HG02970 (cell line): Measurements from ENCODE around the gene HCFC2.

Source experiments
- ATAC-seq: cut with Tn5 transposase; IDR thresholded peaks from one replicate; pipeline ENCODE4 v1.9.1; 2021; ENCODE audit warnings: mild to moderate bottlenecking, moderate library complexity, moderate number of reproducible peaks; ENCODE audit not compliant: unreplicated experiment, low FRiP score

The HCFC2 gene

DNA sequence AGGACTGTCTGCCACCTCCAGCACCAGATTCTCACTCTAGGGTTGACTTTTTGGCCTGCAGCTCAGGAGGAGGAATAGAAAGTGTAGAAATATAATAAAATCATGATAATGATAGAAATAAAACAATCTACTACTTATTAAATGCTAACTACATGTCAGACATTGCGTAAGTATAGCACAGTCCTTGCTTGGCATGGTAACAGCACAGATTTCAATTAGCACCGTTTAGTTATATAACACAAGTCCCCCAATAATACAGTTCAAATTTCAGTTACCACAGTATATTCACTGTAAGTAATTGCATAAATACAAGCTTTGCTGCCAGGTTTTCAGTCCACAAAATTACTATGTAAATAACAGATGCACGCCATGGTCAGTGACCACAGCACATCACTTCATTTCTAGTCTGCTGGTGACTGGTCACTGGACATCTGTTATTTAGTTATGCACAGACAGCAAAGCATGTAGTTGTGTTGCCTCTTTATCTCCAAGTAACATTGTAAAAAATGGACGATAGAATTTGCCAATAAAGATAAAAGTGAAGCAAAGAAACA is 7.8 kb upstream of the HCFC2 start:
- no peak for ATAC-seq

- no peak for ATAC-seq
Observed at GRCh38 chr12:104057771-104058197, 6.5 kb upstream of the HCFC2 start.

DNA sequence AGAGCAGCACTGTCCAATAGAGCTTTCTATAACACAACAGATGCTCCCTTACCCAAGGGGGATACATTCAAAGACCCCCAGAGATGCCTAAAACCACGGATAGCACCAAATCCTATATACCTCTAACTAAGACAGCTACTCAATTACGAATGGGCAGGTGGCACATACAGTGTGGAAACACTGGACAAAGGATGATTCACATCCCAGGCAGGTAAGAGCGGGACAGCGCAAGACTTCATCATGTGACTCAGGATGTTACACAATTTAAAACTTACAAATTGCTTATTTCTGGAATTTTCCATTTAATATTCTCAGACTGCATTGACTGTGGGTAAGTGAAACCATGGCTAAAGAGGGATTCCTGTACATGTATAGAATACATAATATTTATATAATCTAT is 5.5 kb upstream of the HCFC2 start:
- no peak for ATAC-seq

- no peak for ATAC-seq
Observed at GRCh38 chr12:104059963-104060362, 4.4 kb upstream of the HCFC2 start.

- no peak for ATAC-seq
Observed at GRCh38 chr12:104060791-104061190, 3.5 kb upstream of the HCFC2 start.

DNA sequence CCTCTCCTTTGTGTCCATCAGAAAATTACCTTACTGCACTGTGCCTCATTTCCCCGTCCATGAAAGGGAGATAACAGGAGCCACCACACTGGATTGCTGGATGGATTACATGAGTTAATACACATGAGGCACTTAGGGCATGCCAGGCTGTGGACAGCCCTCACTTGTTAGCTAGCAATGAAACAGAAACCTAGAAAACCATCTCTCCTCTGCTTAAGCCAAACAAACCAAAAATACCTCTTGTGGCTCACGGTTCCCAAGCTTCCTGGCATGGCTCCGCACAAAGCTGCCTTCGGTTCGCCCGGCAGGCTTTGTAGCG is 660 bp upstream of the HCFC2 start:
- peak; percentile 22 for ATAC-seq

DNA sequence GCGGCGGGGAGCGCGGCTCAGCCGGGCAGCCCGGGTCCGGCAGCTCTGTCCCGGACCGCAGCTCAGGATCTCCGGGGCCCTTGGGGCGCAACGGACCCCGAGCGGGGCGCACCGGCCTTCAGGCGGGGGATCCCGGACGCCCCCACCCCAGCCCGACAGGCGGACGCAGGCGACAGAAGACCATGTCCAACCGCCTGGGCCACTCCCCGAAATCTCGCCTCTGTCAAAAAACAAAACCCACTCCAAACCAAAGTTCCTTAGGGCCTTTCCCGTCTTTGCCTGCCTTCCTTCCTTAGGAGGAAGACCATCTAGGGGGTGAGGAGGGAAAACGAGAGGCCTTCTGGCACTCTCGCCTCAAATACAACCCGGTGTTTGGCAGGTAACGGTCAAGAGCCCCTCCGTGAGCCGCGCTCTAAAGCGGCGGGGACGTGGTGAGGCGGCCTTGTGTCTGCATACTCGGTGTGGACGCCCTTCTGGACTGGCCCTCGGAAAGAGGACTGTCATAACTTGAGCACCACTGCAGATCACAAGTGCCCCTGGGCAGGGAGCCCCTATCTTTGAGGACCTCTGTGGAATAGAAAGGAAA is 604 bp downstream of the HCFC2 start:
- ATAC-seq: peak; percentile 14

- ATAC-seq: no peak
Observed at GRCh38 chr12:104072099-104072498, 7.8 kb downstream of the HCFC2 start.

GRCh38 chr12:104073699-104074098 is 9.4 kb downstream of the HCFC2 start:
- ATAC-seq: no peak

DNA sequence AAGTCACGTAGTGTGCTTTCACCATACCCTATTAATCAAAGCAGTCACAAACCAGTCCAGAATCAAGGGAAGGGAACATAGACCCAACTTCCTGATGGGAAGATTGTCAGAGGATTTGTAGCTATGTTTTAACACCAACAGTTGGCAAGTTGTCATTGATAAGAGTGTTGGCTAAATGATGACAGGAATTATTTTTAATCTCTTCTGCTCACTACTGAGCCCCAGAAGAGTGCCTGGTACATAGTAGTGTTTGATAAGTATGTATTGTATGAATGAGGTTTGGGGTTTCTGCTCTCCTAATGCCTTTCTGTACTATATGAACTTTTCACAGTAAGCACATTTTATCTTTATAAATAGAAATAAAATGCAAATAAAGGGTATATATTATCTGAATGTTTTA is 14.7 kb downstream of the HCFC2 start:
- ATAC-seq: no peak

DNA sequence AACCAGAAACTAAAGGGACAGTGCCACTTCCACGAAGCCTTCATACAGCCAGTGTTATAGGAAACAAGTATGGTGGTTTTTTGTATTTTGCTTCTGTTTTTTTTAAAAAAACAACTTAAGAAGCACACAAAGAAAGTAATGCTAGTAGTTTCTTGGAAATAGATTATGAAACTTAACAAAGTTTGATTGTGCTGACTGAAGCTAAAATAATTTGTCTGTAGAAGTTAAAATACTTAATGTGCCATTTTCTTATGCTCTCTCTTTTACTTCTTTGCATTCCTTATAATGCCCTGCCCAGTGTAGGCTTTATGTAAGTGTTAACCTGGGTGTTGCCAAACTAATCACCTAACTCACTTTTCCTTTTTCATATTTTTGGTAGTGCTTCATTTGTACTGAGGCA is 16.4 kb downstream of the HCFC2 start:
- no peak for ATAC-seq

- ATAC-seq: no peak
Observed at GRCh38 chr12:104083769-104084475, 19.6 kb downstream of the HCFC2 start.

GRCh38 chr12:104090685-104091084 is 26.4 kb downstream of the HCFC2 start:
- ATAC-seq: no peak

GRCh38 chr12:104091136-104091535 is 26.8 kb downstream of the HCFC2 start:
- ATAC-seq: no peak

GRCh38 chr12:104094284-104094683 is 30.0 kb downstream of the HCFC2 start:
- no peak for ATAC-seq

- ATAC-seq: no peak
Observed at GRCh38 chr12:104095289-104095688, 31.0 kb downstream of the HCFC2 start.

- no peak for ATAC-seq
Observed at GRCh38 chr12:104097954-104098353, 33.6 kb downstream of the HCFC2 start.

DNA sequence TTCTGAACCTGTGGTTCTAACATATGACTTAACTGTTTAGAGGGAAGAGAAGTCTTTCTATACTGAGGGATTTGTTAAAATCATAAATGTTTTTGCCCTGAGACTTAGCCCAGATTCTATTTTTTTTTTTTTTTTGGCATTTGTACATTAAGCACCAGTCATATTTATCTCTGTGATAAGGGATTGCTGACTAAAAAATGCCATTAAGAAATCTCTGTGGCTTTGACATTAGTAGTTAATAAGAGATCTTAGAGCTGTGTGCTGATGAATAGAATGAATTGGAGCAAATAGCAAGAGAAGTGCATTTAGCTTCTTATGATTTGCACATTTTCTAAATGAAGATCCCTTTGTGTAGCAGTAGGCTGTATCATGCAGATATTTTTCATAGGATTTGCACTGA is 41.1 kb downstream of the HCFC2 start:
- no peak for ATAC-seq

GRCh38 chr12:104106965-104107364 is 42.6 kb downstream of the HCFC2 start:
- ATAC-seq: no peak

DNA sequence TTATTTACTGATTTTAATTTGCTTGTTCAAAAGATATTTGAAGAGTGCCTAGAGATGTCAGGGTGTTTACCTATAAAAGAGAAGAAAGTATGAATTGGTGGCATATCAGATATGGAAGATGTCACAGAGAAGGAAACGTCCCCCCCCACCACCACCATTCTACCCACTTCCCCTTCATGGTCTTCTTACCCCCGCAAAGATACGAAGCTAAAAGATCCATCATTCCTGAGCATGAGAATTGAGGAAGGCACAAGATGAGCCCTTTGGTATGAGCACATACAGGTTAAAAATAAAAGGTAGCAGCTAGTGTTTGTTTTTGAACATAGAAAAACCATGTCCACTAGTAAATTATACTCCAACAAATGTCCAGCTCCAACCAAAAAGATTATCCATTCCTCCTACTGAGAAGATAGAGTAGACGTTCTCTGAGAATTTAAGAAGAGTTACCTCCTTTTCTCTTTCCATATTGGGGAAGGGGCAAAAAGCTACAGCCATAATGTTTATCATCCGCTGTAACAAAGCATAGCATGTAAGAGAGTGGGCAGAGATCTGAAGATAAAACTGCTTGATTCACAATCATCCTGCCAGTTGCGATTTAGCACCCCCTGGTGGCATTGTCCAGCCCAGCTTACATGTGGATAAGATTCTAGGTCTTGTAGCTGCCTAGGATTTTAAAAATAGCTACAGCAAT is 44.6 kb downstream of the HCFC2 start:
- ATAC-seq: no peak

- no peak for ATAC-seq
Observed at GRCh38 chr12:104109446-104110271, 45.3 kb downstream of the HCFC2 start.
